Liver (tissue), 9 donors: ENCODE results near the gene PCDH9. TPM values are rescaled to one million over a fixed set of nuclear protein-coding genes. Genes with fewer than 3 reads are reported as not detected.

ENCODE experiments used
- DNase-seq: peaks from one replicate; pipeline ENCODE4 v3.0.0-alpha.2; 2017; ENCODE audit warnings: low spot score
- H3K27ac ChIP-seq, 2 donors: one replicate each; pipeline ENCODE4 v1.7.0; 2013; ENCODE audit warnings: inconsistent platforms in 2 of 2, low read length in 2 of 2, control low read depth in 1 of 2, low read depth in 1 of 2, mild to moderate bottlenecking in 1 of 2
- H3K27me3 ChIP-seq, 4 donors: one replicate each; pipeline versions ENCODE4 v1.6.1 to v1.7.0; 2013; ENCODE audit warnings: low read length in 3 of 4, inconsistent platforms in 1 of 4, mild to moderate bottlenecking in 1 of 4, moderate library complexity in 1 of 4; ENCODE audit not compliant: control insufficient read depth in 4 of 4, insufficient read depth in 4 of 4
- H3K36me3 ChIP-seq, 4 donors: one replicate each; pipeline versions ENCODE4 v1.6.1 to v1.7.0; 2013; ENCODE audit warnings: low read length in 3 of 4, mild to moderate bottlenecking in 3 of 4, low read depth in 1 of 4, moderate library complexity in 1 of 4; ENCODE audit not compliant: control insufficient read depth in 4 of 4, insufficient read depth in 3 of 4
- H3K4me1 ChIP-seq, 4 donors: one replicate each; pipeline versions ENCODE4 v1.6.1 to v1.7.0; 2013; ENCODE audit warnings: low read length in 3 of 4, mild to moderate bottlenecking in 3 of 4, moderate library complexity in 1 of 4; ENCODE audit not compliant: control insufficient read depth in 4 of 4, insufficient read depth in 4 of 4
- H3K4me3 ChIP-seq, 3 donors: one replicate each; pipeline versions ENCODE4 v1.6.1 to v1.7.0; 2013; ENCODE audit warnings: low read length in 3 of 3, control low read depth in 1 of 3, low read depth in 1 of 3, mild to moderate bottlenecking in 1 of 3
- H3K9ac ChIP-seq, 2 donors: one replicate each; pipeline ENCODE4 v1.7.0; 2013; ENCODE audit warnings: low read length in 2 of 2, mild to moderate bottlenecking in 2 of 2, moderate library complexity in 2 of 2, control low read depth in 1 of 2, low read depth in 1 of 2
- H3K9me3 ChIP-seq, 4 donors: one replicate each; pipeline versions ENCODE4 v1.6.1 to v1.7.0; 2013; ENCODE audit warnings: low read length in 3 of 4; ENCODE audit not compliant: control insufficient read depth in 4 of 4
- EGR1 ChIP-seq, 2 donors: IDR thresholded peaks; 2 replicates each; pipeline ENCODE4 v1.6.1; 2016 to 2018; ENCODE audit warnings: antibody characterized with exemption in 2 of 2, low read depth in 2 of 2
- FOXA2 ChIP-seq: IDR thresholded peaks from 2 replicates; pipeline ENCODE4 v1.6.1; 2016; ENCODE audit warnings: antibody characterized with exemption
- GABPA ChIP-seq, 2 donors: IDR thresholded peaks in 1 of 2; conservative IDR thresholded peaks in 1 of 2; 2 replicates each; pipeline ENCODE4 v1.6.1; 2016; ENCODE audit warnings: antibody characterized with exemption in 2 of 2, mild to moderate bottlenecking in 1 of 2, moderate library complexity in 1 of 2
- HNF4A ChIP-seq, 2 donors: conservative IDR thresholded peaks; 2 replicates each; pipeline ENCODE4 v1.6.1; 2016; ENCODE audit warnings: antibody characterized with exemption in 2 of 2, mild to moderate bottlenecking in 2 of 2
- HNF4G ChIP-seq: IDR thresholded peaks from 2 replicates; pipeline ENCODE4 v1.6.1; 2016; ENCODE audit warnings: antibody characterized with exemption
- JUND ChIP-seq, 2 donors: IDR thresholded peaks; 2 replicates each; pipeline ENCODE4 v1.6.1; 2016; ENCODE audit warnings: antibody characterized with exemption in 2 of 2
- NR2F2 ChIP-seq: IDR thresholded peaks from 2 replicates; pipeline ENCODE4 v1.6.1; 2016; ENCODE audit warnings: antibody characterized with exemption
- RAD21 ChIP-seq, 2 donors: IDR thresholded peaks; 2 replicates each; pipeline ENCODE4 v1.6.1; 2016; ENCODE audit warnings: antibody characterized with exemption in 2 of 2, mild to moderate bottlenecking in 2 of 2
- RXRA ChIP-seq, 2 donors: IDR thresholded peaks; 2 replicates each; pipeline ENCODE4 v1.6.1; 2017 to 2018; ENCODE audit warnings: antibody characterized with exemption in 2 of 2, mild to moderate bottlenecking in 1 of 2
- SP1 ChIP-seq: IDR thresholded peaks from 2 replicates; pipeline ENCODE4 v1.6.1; 2018; ENCODE audit warnings: antibody characterized with exemption, mild to moderate bottlenecking
- TAF1 ChIP-seq: conservative IDR thresholded peaks from 2 replicates; pipeline ENCODE4 v1.6.1; 2016; ENCODE audit warnings: antibody characterized with exemption, mild to moderate bottlenecking
- WGBS: extraction: QIAGEN DNeasy Blood & Tissue Kit; methylation state at CpG from one replicate; pipeline ENCODE4 v1.1.7; 2013; 5-methylcytosine and 5-hydroxymethylcytosine counted together
- polyA plus RNA-seq, 2 donors: library from polyadenylated mRNA; stranded (reverse) in 1 of 2; unstranded in 1 of 2; fragments of 200-250 nt in 1 of 2; fragments of >200 nt in 1 of 2; fragmentation: Nextera tagmentation in 1 of 2; extraction: Ambion mirVana in 1 of 2; gene quantifications; one replicate each; pipeline versions ENCODE4 v1.2.1 to v1.2.3, GENCODE V29; 2013 to 2015
- total RNA-seq, 2 donors: library from RNA; depleted of rRNA; stranded (reverse); fragments of >200 nt; gene quantifications; one replicate each; pipeline ENCODE4 v1.2.3, GENCODE V29; 2014
- TF ChIP-seq, protein P1 (sequence below): IDR thresholded peaks from 2 replicates; pipeline ENCODE4 v1.6.1; 2016; ENCODE audit warnings: antibody characterized with exemption
- TF ChIP-seq, protein P2 (sequence below): IDR thresholded peaks from 2 replicates; pipeline ENCODE4 v1.6.1; 2016; ENCODE audit warnings: antibody characterized with exemption, mild to moderate bottlenecking
- TF ChIP-seq, protein P3 (sequence below): IDR thresholded peaks from 2 replicates; pipeline ENCODE4 v1.6.1; 2016; ENCODE audit warnings: antibody characterized with exemption
- TF ChIP-seq, protein P4 (sequence below): fragments of 150-350 bp; IDR thresholded peaks from 2 replicates; pipeline ENCODE4 v1.5.1; 2017; ENCODE audit warnings: improper control_type of control experiment, low read depth, low read length; ENCODE audit not compliant: missing input control
- donor health status: healthy.
- donor health status: healthy.
- donor health status: healthy.
- donor health status: healthy.
- donor health status: healthy.

PCDH9 gene
- total and polyA plus RNA-seq, 4 donors = 0.90 to 4.0 (median 2.2) TPM

DNA sequence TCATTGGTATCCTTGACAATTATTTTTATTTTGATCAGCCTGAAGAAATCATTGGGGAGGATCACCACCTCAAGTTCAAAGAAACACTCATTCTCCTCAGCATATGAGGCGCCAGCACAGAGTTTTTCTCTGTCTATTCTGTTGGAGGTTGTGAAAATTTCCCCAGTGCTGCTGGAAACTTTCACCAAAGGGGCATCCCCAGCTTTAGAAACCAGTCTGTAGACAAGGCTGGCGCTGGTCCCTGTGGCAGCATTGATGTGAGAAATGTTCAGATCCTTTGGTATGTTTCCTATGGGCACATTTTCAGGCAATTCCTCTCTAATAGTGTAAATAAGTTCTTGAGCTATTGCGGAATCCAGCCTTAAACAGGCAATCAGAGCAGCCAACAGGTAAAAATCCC is 2.1 kb downstream of the PCDH9 start:
- WGBS = 83% methylated on average over 3 of the region's 3 CpGs
- Histone ChIP-seq H3K27ac (no peak overlapping the region), H3K4me1 (peaks cover 0 to 38% (median 12%) of the 10 kb centered on the region in 4 donors), H3K4me3 (peak overlapping the region in 1 of 3 donors; percentile 57), H3K9me3 (no peaks in the 10 kb centered on the region), H3K9ac (no peak overlapping the region), H3K27me3 (peaks cover 0 to 13% (median 0%) of the 10 kb centered on the region in 4 donors), H3K36me3 (no peaks in the 10 kb centered on the region)
- TF ChIP-seq, protein P1, sequence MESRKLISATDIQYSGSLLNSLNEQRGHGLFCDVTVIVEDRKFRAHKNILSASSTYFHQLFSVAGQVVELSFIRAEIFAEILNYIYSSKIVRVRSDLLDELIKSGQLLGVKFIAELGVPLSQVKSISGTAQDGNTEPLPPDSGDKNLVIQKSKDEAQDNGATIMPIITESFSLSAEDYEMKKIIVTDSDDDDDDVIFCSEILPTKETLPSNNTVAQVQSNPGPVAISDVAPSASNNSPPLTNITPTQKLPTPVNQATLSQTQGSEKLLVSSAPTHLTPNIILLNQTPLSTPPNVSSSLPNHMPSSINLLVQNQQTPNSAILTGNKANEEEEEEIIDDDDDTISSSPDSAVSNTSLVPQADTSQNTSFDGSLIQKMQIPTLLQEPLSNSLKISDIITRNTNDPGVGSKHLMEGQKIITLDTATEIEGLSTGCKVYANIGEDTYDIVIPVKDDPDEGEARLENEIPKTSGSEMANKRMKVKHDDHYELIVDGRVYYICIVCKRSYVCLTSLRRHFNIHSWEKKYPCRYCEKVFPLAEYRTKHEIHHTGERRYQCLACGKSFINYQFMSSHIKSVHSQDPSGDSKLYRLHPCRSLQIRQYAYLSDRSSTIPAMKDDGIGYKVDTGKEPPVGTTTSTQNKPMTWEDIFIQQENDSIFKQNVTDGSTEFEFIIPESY = no peak
- TF ChIP-seq, protein P2, sequence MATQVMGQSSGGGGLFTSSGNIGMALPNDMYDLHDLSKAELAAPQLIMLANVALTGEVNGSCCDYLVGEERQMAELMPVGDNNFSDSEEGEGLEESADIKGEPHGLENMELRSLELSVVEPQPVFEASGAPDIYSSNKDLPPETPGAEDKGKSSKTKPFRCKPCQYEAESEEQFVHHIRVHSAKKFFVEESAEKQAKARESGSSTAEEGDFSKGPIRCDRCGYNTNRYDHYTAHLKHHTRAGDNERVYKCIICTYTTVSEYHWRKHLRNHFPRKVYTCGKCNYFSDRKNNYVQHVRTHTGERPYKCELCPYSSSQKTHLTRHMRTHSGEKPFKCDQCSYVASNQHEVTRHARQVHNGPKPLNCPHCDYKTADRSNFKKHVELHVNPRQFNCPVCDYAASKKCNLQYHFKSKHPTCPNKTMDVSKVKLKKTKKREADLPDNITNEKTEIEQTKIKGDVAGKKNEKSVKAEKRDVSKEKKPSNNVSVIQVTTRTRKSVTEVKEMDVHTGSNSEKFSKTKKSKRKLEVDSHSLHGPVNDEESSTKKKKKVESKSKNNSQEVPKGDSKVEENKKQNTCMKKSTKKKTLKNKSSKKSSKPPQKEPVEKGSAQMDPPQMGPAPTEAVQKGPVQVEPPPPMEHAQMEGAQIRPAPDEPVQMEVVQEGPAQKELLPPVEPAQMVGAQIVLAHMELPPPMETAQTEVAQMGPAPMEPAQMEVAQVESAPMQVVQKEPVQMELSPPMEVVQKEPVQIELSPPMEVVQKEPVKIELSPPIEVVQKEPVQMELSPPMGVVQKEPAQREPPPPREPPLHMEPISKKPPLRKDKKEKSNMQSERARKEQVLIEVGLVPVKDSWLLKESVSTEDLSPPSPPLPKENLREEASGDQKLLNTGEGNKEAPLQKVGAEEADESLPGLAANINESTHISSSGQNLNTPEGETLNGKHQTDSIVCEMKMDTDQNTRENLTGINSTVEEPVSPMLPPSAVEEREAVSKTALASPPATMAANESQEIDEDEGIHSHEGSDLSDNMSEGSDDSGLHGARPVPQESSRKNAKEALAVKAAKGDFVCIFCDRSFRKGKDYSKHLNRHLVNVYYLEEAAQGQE = no peak
- no peak for DNase-seq

DNA sequence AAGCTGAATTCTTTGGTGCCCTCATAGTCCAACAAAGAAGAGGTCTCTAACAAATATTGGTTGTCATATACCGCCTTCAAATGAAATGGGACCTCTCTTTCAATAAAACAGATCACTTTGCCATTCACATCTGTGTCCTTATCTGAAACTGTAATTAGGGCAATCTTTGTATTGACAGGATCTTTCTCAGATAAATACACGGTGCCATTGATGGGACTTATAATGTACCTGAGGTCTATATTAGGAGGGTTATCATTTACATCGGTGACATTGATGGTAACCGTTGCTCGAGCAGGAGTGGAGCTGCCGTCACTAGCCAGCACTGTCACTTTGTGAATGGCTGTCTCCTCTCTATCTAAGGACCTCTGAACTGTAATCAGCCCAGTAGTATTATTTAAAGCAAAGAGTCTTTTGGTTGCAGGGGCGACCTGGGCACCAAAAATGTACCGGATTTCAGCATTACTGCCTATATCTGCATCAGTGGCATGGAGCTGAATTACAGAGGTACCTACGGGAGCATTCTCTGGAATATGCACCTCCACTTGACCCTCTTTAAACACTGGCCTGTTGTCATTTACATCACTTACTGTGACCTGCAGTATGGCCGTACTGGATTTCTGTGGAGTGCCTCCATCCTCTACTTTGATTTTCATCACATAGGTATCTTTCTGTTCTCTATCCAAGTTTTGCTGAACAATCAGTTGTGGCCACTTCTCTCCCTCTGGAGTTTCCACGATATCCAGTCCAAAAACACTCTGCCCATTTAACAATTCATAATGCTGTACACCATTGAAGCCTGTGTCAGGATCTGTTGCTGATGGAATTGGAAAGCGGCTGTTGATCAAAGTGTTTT is 2.8 kb downstream of the PCDH9 start:
- Histone ChIP-seq H3K9me3 (no peaks in the 10 kb centered on the region), H3K27me3 (peaks cover 0 to 13% (median 0%) of the 10 kb centered on the region in 4 donors), H3K27ac (no peak overlapping the region), H3K4me1 (peaks cover 0 to 38% (median 12%) of the 10 kb centered on the region in 4 donors), H3K4me3 (no peak overlapping the region), H3K9ac (no peak overlapping the region), H3K36me3 (no peaks in the 10 kb centered on the region)
- no peak for DNase-seq
- 80% methylated on average over 12 of the region's 12 CpGs for WGBS
- TF ChIP-seq, protein P2 = no peak
- no peak for TF ChIP-seq RAD21 (IDR thresholded peaks at IDR 0.05)
- TF ChIP-seq, protein P3, sequence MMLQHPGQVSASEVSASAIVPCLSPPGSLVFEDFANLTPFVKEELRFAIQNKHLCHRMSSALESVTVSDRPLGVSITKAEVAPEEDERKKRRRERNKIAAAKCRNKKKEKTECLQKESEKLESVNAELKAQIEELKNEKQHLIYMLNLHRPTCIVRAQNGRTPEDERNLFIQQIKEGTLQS = no peak
- no peak for TF ChIP-seq EGR1 (IDR thresholded peaks at IDR 0.05; ENCODE audit: low read depth in 2 of 2)
- no peak for TF ChIP-seq TAF1
- no peak for TF ChIP-seq HNF4G
- TF ChIP-seq GABPA (IDR thresholded peaks at IDR 0.05 in 1 of 2, conservative IDR thresholded peaks at IDR 0.05 in 1 of 2) = no peak
- TF ChIP-seq NR2F2 = no peak
- no peak for TF ChIP-seq FOXA2
- TF ChIP-seq SP1 = no peak
- TF ChIP-seq, protein P4, sequence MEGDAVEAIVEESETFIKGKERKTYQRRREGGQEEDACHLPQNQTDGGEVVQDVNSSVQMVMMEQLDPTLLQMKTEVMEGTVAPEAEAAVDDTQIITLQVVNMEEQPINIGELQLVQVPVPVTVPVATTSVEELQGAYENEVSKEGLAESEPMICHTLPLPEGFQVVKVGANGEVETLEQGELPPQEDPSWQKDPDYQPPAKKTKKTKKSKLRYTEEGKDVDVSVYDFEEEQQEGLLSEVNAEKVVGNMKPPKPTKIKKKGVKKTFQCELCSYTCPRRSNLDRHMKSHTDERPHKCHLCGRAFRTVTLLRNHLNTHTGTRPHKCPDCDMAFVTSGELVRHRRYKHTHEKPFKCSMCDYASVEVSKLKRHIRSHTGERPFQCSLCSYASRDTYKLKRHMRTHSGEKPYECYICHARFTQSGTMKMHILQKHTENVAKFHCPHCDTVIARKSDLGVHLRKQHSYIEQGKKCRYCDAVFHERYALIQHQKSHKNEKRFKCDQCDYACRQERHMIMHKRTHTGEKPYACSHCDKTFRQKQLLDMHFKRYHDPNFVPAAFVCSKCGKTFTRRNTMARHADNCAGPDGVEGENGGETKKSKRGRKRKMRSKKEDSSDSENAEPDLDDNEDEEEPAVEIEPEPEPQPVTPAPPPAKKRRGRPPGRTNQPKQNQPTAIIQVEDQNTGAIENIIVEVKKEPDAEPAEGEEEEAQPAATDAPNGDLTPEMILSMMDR = no peak
- no peak for TF ChIP-seq JUND (IDR thresholded peaks at IDR 0.05)
- TF ChIP-seq, protein P1 = no peak
- TF ChIP-seq HNF4A (conservative IDR thresholded peaks at IDR 0.05) = no peak
- TF ChIP-seq RXRA (IDR thresholded peaks at IDR 0.05) = no peak
